HG03139 (cell line): ENCODE measurements around the gene SEMA3D.

ENCODE experiments used
- ATAC-seq: cut with Tn5 transposase; IDR thresholded peaks from one replicate; pipeline ENCODE4 v1.9.1; 2021; ENCODE audit not compliant: unreplicated experiment

Gene SEMA3D

GRCh38 chr7:85184599-85185423 lies 2.0 kb downstream of the SEMA3D start:
- no peak for ATAC-seq

GRCh38 chr7:85183296-85183695 lies 3.6 kb downstream of the SEMA3D start:
- no peak for ATAC-seq

- ATAC-seq, result no peak
These were observed 8.1 kb downstream of the SEMA3D start for GRCh38 chr7:85178531-85179298.

- ATAC-seq, result no peak
These were observed 9.5 kb downstream of the SEMA3D start for GRCh38 chr7:85177316-85177715.

GRCh38 chr7:85176197-85176596 lies 10.7 kb downstream of the SEMA3D start:
- ATAC-seq, result no peak

GRCh38 chr7:85175217-85175616 lies 11.6 kb downstream of the SEMA3D start:
- no peak for ATAC-seq

GRCh38 chr7:85172530-85172941 lies 14.3 kb downstream of the SEMA3D start:
- ATAC-seq, result no peak

- ATAC-seq, result no peak
These were observed 19.2 kb downstream of the SEMA3D start for GRCh38 chr7:85167636-85168035.

GRCh38 chr7:85165263-85165662 lies 21.6 kb downstream of the SEMA3D start:
- no peak for ATAC-seq

- no peak for ATAC-seq
These were observed 22.5 kb downstream of the SEMA3D start for GRCh38 chr7:85164376-85164775.

GRCh38 chr7:85162721-85163120 lies 24.1 kb downstream of the SEMA3D start:
- no peak for ATAC-seq

GRCh38 chr7:85160223-85160622 lies 26.6 kb downstream of the SEMA3D start:
- ATAC-seq, result peak; percentile 84

GRCh38 chr7:85159003-85159402 lies 27.9 kb downstream of the SEMA3D start:
- ATAC-seq, result no peak

- ATAC-seq, result no peak
These were observed 30.1 kb downstream of the SEMA3D start for GRCh38 chr7:85156661-85157208.

GRCh38 chr7:85154282-85154937 lies 32.4 kb downstream of the SEMA3D start:
- ATAC-seq, result no peak

- no peak for ATAC-seq
These were observed 33.1 kb downstream of the SEMA3D start for GRCh38 chr7:85153715-85154114.

- no peak for ATAC-seq
These were observed 36.2 kb downstream of the SEMA3D start for GRCh38 chr7:85150624-85151023.

- no peak for ATAC-seq
These were observed 42.1 kb downstream of the SEMA3D start for GRCh38 chr7:85144771-85145170.

GRCh38 chr7:85135977-85136376 lies 50.9 kb downstream of the SEMA3D start:
- no peak for ATAC-seq

- ATAC-seq, result no peak
These were observed 53.3 kb downstream of the SEMA3D start for GRCh38 chr7:85133560-85133959.

GRCh38 chr7:85133006-85133405 lies 53.9 kb downstream of the SEMA3D start:
- ATAC-seq, result no peak
